ENCODE measurements around the gene CRKL. TPM values are rescaled to one million over a fixed set of nuclear protein-coding genes. Genes with fewer than 3 reads are reported as not detected.

CRKL gene
- total RNA-seq, 3 donors from 2014 or later, result 36.8 to 46.5 (median 42.3) TPM

- no peak overlapping the region for H3K4me3 ChIP-seq
- no peak for DNase-seq (ENCODE audit: low spot score in 2 of 2)
- TF ChIP-seq POLR2A (IDR thresholded peaks at IDR 0.05) (no peak), POLR2AphosphoS5 (IDR thresholded peaks at IDR 0.05) (no peak), CTCF (IDR thresholded peaks at IDR 0.05) (no peak)
- H3K4me1 ChIP-seq, result no peaks in the 10 kb centered on the region
- no peaks in the 10 kb centered on the region for H3K9me3 ChIP-seq
- no peak overlapping the region for H3K27ac ChIP-seq
- H3K36me3 ChIP-seq, result no peaks in the 10 kb centered on the region
- no peaks in the 10 kb centered on the region for H3K27me3 ChIP-seq
- intact Hi-C loops (cut with DNase I; ENCODE audit: low total_unique reads), result loop anchor here (5.0 kb wide), 1 partner anchor 1014 kb away; no protein-coding TSS in a partner anchor
These were observed 71.5 kb downstream of the CRKL start for GRCh38 chr22:20988573-20989322.

- DNase-seq (ENCODE audit: low spot score in 2 of 2), result no peak
- no peaks in the 10 kb centered on the region for H3K27me3 ChIP-seq
- H3K4me1 ChIP-seq, result no peaks in the 10 kb centered on the region
- no peak overlapping the region for H3K4me3 ChIP-seq
- intact Hi-C loops (cut with DNase I; ENCODE audit: low total_unique reads), result loop anchor here (5.0 kb wide), 1 partner anchor 1013 kb away; no protein-coding TSS in a partner anchor
- no peak overlapping the region for H3K27ac ChIP-seq
- no peaks in the 10 kb centered on the region for H3K36me3 ChIP-seq
- TF ChIP-seq CTCF (IDR thresholded peaks at IDR 0.05) (no peak), POLR2AphosphoS5 (IDR thresholded peaks at IDR 0.05) (no peak), POLR2A (IDR thresholded peaks at IDR 0.05) (no peak)
- H3K9me3 ChIP-seq, result no peaks in the 10 kb centered on the region
These were observed 72.3 kb downstream of the CRKL start for GRCh38 chr22:20989323-20990138.

- no peak for DNase-seq (ENCODE audit: low spot score in 2 of 2)
- intact Hi-C loops (cut with DNase I; ENCODE audit: low total_unique reads), result no loop called here
- H3K9me3 ChIP-seq, result no peaks in the 10 kb centered on the region
- no peak overlapping the region for H3K4me3 ChIP-seq
- H3K27me3 ChIP-seq, result no peaks in the 10 kb centered on the region
- no peak overlapping the region for H3K27ac ChIP-seq
- no peaks in the 10 kb centered on the region for H3K4me1 ChIP-seq
- TF ChIP-seq POLR2AphosphoS5 (IDR thresholded peaks at IDR 0.05), result no peak
- TF ChIP-seq CTCF (IDR thresholded peaks at IDR 0.05), result no peak
- TF ChIP-seq POLR2A (IDR thresholded peaks at IDR 0.05), result no peak
- no peaks in the 10 kb centered on the region for H3K36me3 ChIP-seq
These were observed 73.3 kb downstream of the CRKL start for GRCh38 chr22:20990184-20991180.

GRCh38 chr22:20991252-20992055 lies 74.2 kb downstream of the CRKL start:
- no peak overlapping the region for H3K27ac ChIP-seq
- TF ChIP-seq CTCF (IDR thresholded peaks at IDR 0.05) (no peak), POLR2AphosphoS5 (IDR thresholded peaks at IDR 0.05) (no peak), POLR2A (IDR thresholded peaks at IDR 0.05) (no peak)
- no peaks in the 10 kb centered on the region for H3K4me1 ChIP-seq
- intact Hi-C loops (cut with DNase I; ENCODE audit: low total_unique reads), result no loop called here
- H3K36me3 ChIP-seq, result no peaks in the 10 kb centered on the region
- no peaks in the 10 kb centered on the region for H3K9me3 ChIP-seq
- H3K4me3 ChIP-seq, result no peak overlapping the region
- no peaks in the 10 kb centered on the region for H3K27me3 ChIP-seq
- DNase-seq (ENCODE audit: low spot score in 2 of 2), result no peak
